NB4 (cell line): ENCODE measurements around the gene ZFYVE27.

ENCODE experiments used
- CTCF ChIP-seq: IDR thresholded peaks from one replicate; pipeline ENCODE4 v1.5.1; 2012; ENCODE audit warnings: low read depth, low read length
- POLR2A ChIP-seq: IDR thresholded peaks from 2 replicates; pipeline ENCODE4 v1.6.1; 2011; ENCODE audit warnings: mild to moderate bottlenecking; ENCODE audit not compliant: insufficient read length; ENCODE audit errors: extremely low read depth

- TF ChIP-seq CTCF = no peak
- TF ChIP-seq POLR2A = no peak
Measured at GRCh38 chr10:97795886-97796285, 59.0 kb downstream of the ZFYVE27 start.
